HG03097 (cell line): ENCODE measurements around the gene CCDC117.
"Not testable (repeated sequence)": the region's sequence is repeated elsewhere in the genome, so short reads cannot be mapped to it uniquely, and the experiment has no call there.

Experiments used
- ATAC-seq: cut with Tn5 transposase; IDR thresholded peaks from one replicate; pipeline ENCODE4 v1.9.1; 2021; ENCODE audit not compliant: unreplicated experiment, low FRiP score

The CCDC117 gene

DNA sequence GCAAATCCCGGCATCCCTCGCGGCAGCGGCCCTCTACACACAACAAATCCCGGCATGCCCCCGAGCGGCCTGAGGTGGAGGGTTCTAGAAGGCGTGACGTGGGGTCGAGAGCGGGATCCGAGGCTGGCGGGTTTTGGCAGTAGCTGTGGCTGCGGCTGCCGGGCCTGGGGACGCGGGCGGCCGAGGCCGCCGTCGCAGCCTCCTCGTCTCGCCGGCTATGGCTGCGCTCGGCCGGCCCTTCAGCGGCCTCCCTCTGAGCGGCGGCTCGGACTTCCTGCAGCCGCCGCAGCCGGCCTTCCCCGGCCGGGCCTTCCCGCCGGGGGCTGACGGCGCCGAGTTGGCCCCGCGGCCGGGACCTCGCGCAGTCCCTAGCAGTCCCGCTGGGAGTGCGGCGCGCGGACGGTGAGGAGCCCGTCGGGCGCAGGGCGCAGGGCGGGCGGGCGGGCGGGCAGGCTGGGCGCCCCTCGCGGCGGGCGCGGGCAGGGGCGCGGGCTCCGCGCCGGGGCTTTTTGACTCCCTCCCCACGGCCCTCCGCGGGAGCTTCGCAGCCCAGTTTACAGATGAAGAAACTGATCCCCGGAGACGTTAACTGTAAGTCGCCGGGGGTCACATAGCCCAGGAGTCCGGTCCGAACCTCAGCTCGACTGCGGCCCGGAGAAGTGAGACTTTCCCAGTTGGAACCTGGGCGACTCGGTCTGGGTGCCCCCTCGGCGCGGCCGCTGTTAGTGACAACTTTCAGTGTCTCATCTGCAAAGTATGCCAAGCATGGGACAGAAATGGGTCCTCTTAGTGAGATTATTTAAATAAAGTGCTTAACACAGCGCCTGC, at the start of gene CCDC117:
TSS of gene CCDC117 (plus strand) at position 63 of the 828 bp plus-strand sequence. CDS start at position 218, 155 bp downstream.
- peak; percentile 70 for ATAC-seq

DNA sequence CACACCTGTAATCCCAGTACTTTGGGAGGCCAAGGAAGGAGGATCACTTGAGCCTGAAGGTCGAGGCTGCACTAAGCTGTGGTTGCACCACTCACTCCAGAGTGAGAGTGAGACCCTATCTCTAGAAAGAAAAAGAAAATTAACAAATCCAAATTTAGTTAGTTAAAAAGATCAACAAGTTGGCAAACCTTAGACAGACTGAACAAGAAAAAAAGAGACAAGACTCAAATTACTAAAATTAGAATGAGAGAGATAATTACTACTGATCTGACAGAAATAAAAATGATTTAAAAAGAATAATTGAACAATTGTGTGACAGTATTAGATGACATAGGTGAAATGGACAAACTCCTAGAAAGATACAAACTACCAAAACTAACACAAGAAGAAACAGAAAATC, 44.5 kb upstream of the CCDC117 start:
- no peak for ATAC-seq

- ATAC-seq, result no peak
These were observed 43.7 kb upstream of the CCDC117 start for GRCh38 chr22:28728621-28729313.

- no peak for ATAC-seq
These were observed 42.3 kb upstream of the CCDC117 start for GRCh38 chr22:28730179-28730578.

DNA sequence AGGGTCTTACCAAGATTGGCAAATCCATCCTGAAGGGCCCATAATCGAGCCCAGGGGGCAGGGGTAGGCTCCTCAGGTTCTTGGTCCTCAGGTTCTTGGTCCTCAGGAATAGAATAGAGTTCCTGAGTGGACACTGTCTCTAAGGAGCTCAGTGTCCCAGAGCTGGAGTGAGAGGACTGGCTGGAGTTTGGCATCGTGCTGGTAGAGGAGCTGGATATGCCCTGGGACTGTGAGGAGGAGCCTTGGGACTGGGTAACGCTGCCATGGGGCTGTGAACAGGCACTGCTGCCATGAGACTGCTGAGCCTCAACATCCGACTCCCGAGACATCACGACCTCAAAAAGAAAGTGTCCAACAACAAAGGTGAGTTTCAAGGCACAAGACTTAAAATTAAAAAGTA, 38.1 kb upstream of the CCDC117 start:
- no peak for ATAC-seq

DNA sequence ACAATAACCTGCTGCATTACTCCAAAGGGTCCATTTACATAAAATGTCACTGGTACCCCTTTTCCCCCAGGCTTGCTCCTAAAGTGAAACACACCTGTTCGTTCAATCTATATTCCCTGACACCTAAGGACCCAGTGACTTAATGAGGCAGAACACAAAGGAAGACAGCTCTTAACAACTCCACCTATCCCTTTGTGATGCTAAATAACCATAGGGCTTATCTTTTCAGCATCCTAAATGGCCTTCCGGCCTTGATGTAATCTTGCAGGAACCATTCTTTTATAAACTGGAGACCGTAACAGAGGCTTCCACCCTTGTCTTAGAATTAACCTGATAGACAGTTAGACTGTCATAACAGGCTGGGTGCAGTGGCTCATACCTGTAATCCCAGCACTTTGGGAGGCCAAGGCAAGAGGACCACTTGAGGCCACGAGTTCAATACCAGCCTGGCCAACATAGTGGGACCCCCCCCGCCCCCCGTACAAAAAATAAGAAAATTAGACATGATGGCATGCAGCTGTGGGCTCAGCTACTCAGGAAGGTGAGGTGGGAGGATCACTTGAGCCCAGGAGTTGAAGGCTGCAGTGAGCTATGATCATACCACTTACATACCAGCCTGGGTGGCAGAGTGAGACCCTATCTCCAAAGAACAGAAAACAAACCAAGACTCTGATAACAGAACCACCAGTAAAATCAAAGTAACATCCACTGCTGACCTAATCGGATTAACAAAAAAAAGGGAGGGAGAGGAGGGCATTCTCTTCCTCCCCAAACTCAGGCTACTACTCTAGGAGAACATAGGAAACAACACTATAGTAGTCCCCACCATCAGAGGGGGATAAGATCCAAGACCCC, 36.0 kb upstream of the CCDC117 start:
- ATAC-seq, result no peak

DNA sequence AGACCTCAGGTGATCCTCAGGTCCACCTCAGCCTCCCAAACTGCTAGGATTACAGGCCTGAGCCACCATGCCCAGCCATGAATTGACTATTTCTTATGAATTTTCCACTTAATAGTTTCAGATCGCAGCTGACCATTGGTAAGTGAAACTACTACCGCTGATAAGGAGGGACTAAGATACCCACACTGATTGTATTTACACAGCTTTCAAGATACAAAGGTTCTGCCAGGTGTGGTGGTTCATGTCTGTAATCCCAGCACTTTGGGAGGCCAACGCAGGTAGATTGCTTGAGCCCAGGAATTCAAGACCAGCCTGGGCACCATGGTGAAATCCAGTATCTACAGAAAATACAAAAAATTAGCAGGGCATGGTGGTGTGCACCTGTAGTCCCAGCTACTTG, 34.8 kb upstream of the CCDC117 start:
- ATAC-seq, result no peak

GRCh38 chr22:28738876-28739275, 33.6 kb upstream of the CCDC117 start:
- ATAC-seq, result not testable (repeated sequence)

- no peak for ATAC-seq
These were observed 31.2 kb upstream of the CCDC117 start for GRCh38 chr22:28741200-28741784.

GRCh38 chr22:28741785-28742561, 30.5 kb upstream of the CCDC117 start, which contains the start of the genes CHEK2 and HSCB:
Gene CHEK2 (minus strand): TSS chr22:28741820. CDS start chr22:28734721, 7,099 bp downstream.
Gene HSCB (plus strand): TSS chr22:28742039. CDS start chr22:28742096, 57 bp downstream.
- peak; percentile 89 for ATAC-seq

- no peak for ATAC-seq
These were observed 29.9 kb upstream of the CCDC117 start for GRCh38 chr22:28742562-28742962.

DNA sequence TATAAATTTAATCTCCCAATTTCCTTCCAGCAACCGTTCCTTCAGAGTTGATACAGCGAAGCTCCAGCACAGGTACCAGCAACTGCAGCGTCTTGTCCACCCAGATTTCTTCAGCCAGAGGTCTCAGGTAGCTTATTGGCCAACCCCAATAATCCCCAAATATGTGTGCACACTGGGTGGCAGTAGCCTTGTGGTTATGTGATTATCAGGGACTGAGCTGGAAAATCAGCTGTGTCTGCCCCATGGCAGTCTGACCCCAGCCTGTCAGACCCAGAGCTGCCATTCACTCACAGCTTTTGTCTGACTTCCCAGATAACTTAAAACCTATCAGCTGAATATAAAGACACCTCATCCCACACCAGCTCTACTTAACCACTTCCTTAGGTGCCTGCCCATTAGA, 28.6 kb upstream of the CCDC117 start:
- no peak for ATAC-seq

GRCh38 chr22:28750471-28750881, 22.0 kb upstream of the CCDC117 start:
- ATAC-seq, result no peak

- ATAC-seq, result not testable (repeated sequence)
These were observed 18.0 kb upstream of the CCDC117 start for GRCh38 chr22:28754512-28754911.

- ATAC-seq, result no peak
These were observed 12.5 kb upstream of the CCDC117 start for GRCh38 chr22:28759861-28760560.

GRCh38 chr22:28761449-28761755, 11.1 kb upstream of the CCDC117 start:
- ATAC-seq, result no peak

GRCh38 chr22:28762000-28762399, 10.5 kb upstream of the CCDC117 start:
- not testable (repeated sequence) for ATAC-seq

- no peak for ATAC-seq
These were observed 5.9 kb upstream of the CCDC117 start for GRCh38 chr22:28766628-28767027.

- ATAC-seq, result no peak
These were observed 3.6 kb upstream of the CCDC117 start for GRCh38 chr22:28768701-28769393.
